Sigmoid colon (tissue), 7 donors: Measurements from ENCODE around the gene SH3PXD2B. TPM values are rescaled to one million over a fixed set of nuclear protein-coding genes. Genes with fewer than 3 reads are reported as not detected.

Experiments
- DNase-seq: peaks from one replicate; pipeline ENCODE4 v3.0.0-alpha.2; 2019
- H3K27ac ChIP-seq, 4 donors: fragments of 200-600 bp; sonication (generic); one replicate each; pipeline ENCODE4 v1.5.1; 2016 to 2019; ENCODE audit warnings: mild to moderate bottlenecking in 1 of 4
- H3K27me3 ChIP-seq, 3 donors: fragments of 200-600 bp; sonication (generic); one replicate each; pipeline ENCODE4 v1.5.1; 2019; ENCODE audit warnings: mild to moderate bottlenecking in 1 of 3
- H3K36me3 ChIP-seq, 4 donors: fragments of 200-600 bp; sonication (generic); one replicate each; pipeline ENCODE4 v1.5.1; 2016 to 2019
- H3K4me1 ChIP-seq, 4 donors: fragments of 200-600 bp; sonication (generic); one replicate each; pipeline ENCODE4 v1.5.1; 2017 to 2019
- H3K4me3 ChIP-seq, 4 donors: fragments of 200-600 bp; sonication (generic); one replicate each; pipeline ENCODE4 v1.5.1; 2017 to 2019; ENCODE audit warnings: mild to moderate bottlenecking in 2 of 4, moderate library complexity in 1 of 4
- H3K9me3 ChIP-seq, 4 donors: fragments of 200-600 bp in 3 of 4; sonication (generic) in 3 of 4; one replicate each; pipeline versions ENCODE4 v1.5.1 to v1.6.1; 2013 to 2019
- CTCF ChIP-seq, 4 experiments: fragments of 450-650 bp in 3 of 4; fragments of 200-600 bp in 1 of 4; IDR thresholded peaks; one replicate each; pipeline ENCODE4 v1.5.1; 2016 to 2019; ENCODE audit warnings: antibody characterized with exemption in 4 of 4, mild to moderate bottlenecking in 3 of 4, moderate library complexity in 2 of 4
- EP300 ChIP-seq, 4 donors: sonication (generic); formaldehyde crosslinking; IDR thresholded peaks; one replicate each; pipeline ENCODE4 v1.6.1; 2017; ENCODE audit warnings: antibody characterized with exemption in 4 of 4
- POLR2A ChIP-seq, 2 donors: fragments of 450-650 bp; IDR thresholded peaks; one replicate each; pipeline ENCODE4 v1.6.1; 2016; ENCODE audit warnings: antibody characterized with exemption in 2 of 2, mild to moderate bottlenecking in 2 of 2, moderate library complexity in 2 of 2
- POLR2AphosphoS5 ChIP-seq, 4 donors: sonication (generic); formaldehyde crosslinking; IDR thresholded peaks; one replicate each; pipeline ENCODE4 v1.6.1; 2017; ENCODE audit warnings: antibody characterized with exemption in 4 of 4
- WGBS, 2 donors: extraction: QIAGEN DNeasy Blood & Tissue Kit; methylation state at CpG; one replicate each; pipeline ENCODE4 v1.1.7; 2013; 5-methylcytosine and 5-hydroxymethylcytosine counted together
- intact Hi-C: fragments of 100-400 bp; cut with DNase I; formaldehyde crosslinking; loops from one replicate; pipeline ENCODE4 v1.15.1; 2023
- polyA plus RNA-seq, 3 donors: library from polyadenylated mRNA; stranded (reverse); fragments of 200-250 nt; gene quantifications; one replicate each; pipeline ENCODE4 v1.2.3, GENCODE V29; 2013
- total RNA-seq, 4 donors: library from RNA; depleted of rRNA; stranded (reverse); fragments of >200 nt; gene quantifications; one replicate each; pipeline ENCODE4 v1.1.0, GENCODE V29; 2016
- donor health status: healthy with polysubstance abuse.
- donor health status: Bipolar disorder and iron deficiency.
- donor health status: healthy.

Gene SH3PXD2B
- total and polyA plus RNA-seq, 7 donors = 3.6 to 45.7 (median 19.3) TPM

- H3K4me1 ChIP-seq = peaks cover 0 to 8% (median 2%) of the 10 kb centered on the region in 4 donors
- no peak overlapping the region for H3K27ac ChIP-seq
- no peak for TF ChIP-seq CTCF (IDR thresholded peaks at IDR 0.05)
- no peak for TF ChIP-seq POLR2AphosphoS5 (IDR thresholded peaks at IDR 0.05)
- TF ChIP-seq POLR2A (IDR thresholded peaks at IDR 0.05) = no peak
- no peak for TF ChIP-seq EP300 (IDR thresholded peaks at IDR 0.05)
- peaks cover 0 to 41% (median 7%) of the 10 kb centered on the region in 4 donors for H3K36me3 ChIP-seq
- 95 to 99% methylated on average over 3 of the region's 3 CpGs for WGBS, 2 donors
- no peak for DNase-seq
- intact Hi-C loops = no loop called here
- no peaks in the 10 kb centered on the region for H3K9me3 ChIP-seq
- H3K4me3 ChIP-seq = no peak overlapping the region
- no peaks in the 10 kb centered on the region for H3K27me3 ChIP-seq
Observed at GRCh38 chr5:172396220-172396619, 58.1 kb downstream of the SH3PXD2B start.

- intact Hi-C loops = no loop called here
- Histone ChIP-seq H3K27me3 (no peaks in the 10 kb centered on the region), H3K36me3 (peaks cover 0 to 45% (median 7%) of the 10 kb centered on the region in 4 donors), H3K4me3 (no peak overlapping the region), H3K9me3 (no peaks in the 10 kb centered on the region), H3K27ac (no peak overlapping the region), H3K4me1 (peaks cover 0 to 6% (median 2%) of the 10 kb centered on the region in 4 donors)
- TF ChIP-seq POLR2A (IDR thresholded peaks at IDR 0.05) (no peak), POLR2AphosphoS5 (IDR thresholded peaks at IDR 0.05) (no peak), CTCF (IDR thresholded peaks at IDR 0.05) (no peak)
- WGBS, 2 donors = 82 to 94% methylated on average over 5 of the region's 5 CpGs
- DNase-seq = no peak
Observed at GRCh38 chr5:172395483-172395882, 58.8 kb downstream of the SH3PXD2B start.

GRCh38 chr5:172389578-172390112, 64.7 kb downstream of the SH3PXD2B start:
- no peak for DNase-seq
- H3K4me1 ChIP-seq = peaks cover 0 to 21% (median 12%) of the 10 kb centered on the region in 4 donors
- 69 to 90% methylated on average over 2 of the region's 2 CpGs for WGBS, 2 donors
- H3K27me3 ChIP-seq = no peaks in the 10 kb centered on the region
- no peaks in the 10 kb centered on the region for H3K9me3 ChIP-seq
- intact Hi-C loops = no loop called here
- no peak overlapping the region for H3K27ac ChIP-seq
- no peak for TF ChIP-seq POLR2AphosphoS5 (IDR thresholded peaks at IDR 0.05)
- TF ChIP-seq POLR2A (IDR thresholded peaks at IDR 0.05) = no peak
- no peak for TF ChIP-seq CTCF (IDR thresholded peaks at IDR 0.05)
- TF ChIP-seq EP300 (IDR thresholded peaks at IDR 0.05) = no peak
- H3K36me3 ChIP-seq = peaks cover 3 to 65% (median 14%) of the 10 kb centered on the region in 4 donors
- no peak overlapping the region for H3K4me3 ChIP-seq

- DNase-seq = no peak
- Histone ChIP-seq H3K36me3 (peaks cover 3 to 57% (median 11%) of the 10 kb centered on the region in 4 donors), H3K4me1 (peaks cover 0 to 21% (median 12%) of the 10 kb centered on the region in 4 donors), H3K27ac (no peak overlapping the region), H3K4me3 (no peak overlapping the region), H3K9me3 (no peaks in the 10 kb centered on the region), H3K27me3 (no peaks in the 10 kb centered on the region)
- intact Hi-C loops = no loop called here
- no peak for TF ChIP-seq POLR2A (IDR thresholded peaks at IDR 0.05)
- no peak for TF ChIP-seq EP300 (IDR thresholded peaks at IDR 0.05)
- TF ChIP-seq POLR2AphosphoS5 (IDR thresholded peaks at IDR 0.05) = no peak
- TF ChIP-seq CTCF (IDR thresholded peaks at IDR 0.05) = no peak
- 79 to 89% methylated on average over 2 of the region's 2 CpGs for WGBS, 2 donors
Observed at GRCh38 chr5:172388246-172388733, 66.0 kb downstream of the SH3PXD2B start.
